Measurements from ENCODE around the gene MBNL2. TPM values are rescaled to one million over a fixed set of nuclear protein-coding genes. Genes with fewer than 3 reads are reported as not detected.

The MBNL2 gene
- total RNA-seq, 1 experiment from 2014 or later, result 17.8 TPM

DNA sequence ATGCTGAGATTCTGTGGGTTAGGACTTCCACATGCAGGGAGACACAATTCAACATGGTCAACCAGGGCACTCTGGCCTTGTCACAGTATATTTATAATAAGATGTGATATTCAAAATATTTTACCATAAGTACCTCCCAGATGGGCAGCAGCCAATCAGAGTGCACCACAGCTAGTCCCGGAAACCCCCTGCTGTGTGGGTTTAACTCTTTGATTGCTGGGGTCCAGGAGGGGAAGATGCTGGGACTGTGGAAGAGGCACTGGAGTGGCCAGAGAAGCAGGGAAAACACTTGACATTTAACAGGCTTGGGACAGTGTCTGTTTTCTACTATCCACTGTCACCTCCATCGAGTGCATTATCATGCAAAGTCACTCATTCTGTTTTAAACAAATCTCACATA lies 99.0 kb downstream of the MBNL2 start:
- CTCF ChIA-PET, result no interaction called here
- DNase-seq (no peak), ATAC-seq (no peak)
- Histone ChIP-seq H3K79me2 (ENCODE audit: low read length) (no peaks in the 10 kb centered on the region), H3K9me3 (ENCODE audit: low read length) (no peaks in the 10 kb centered on the region), H3K36me3 (ENCODE audit: low read depth, low read length) (no peaks in the 10 kb centered on the region), H3K4me1 (ENCODE audit: insufficient read depth, low read length) (no peaks in the 10 kb centered on the region), H3F3A (ENCODE audit: low read length, unreplicated experiment) (no peaks in the 10 kb centered on the region), H3K4me2 (ENCODE audit: low read length) (no peak overlapping the region), H3K27ac (ENCODE audit: low read length) (no peak overlapping the region), H3K9me2 (replicated peaks; ENCODE audit: low read length) (no peaks in the 10 kb centered on the region), H3K27me3 (ENCODE audit: low read length) (no peaks in the 10 kb centered on the region), H4K20me1 (ENCODE audit: low read length) (no peaks in the 10 kb centered on the region), H3K4me3 (ENCODE audit: low read length) (no peak overlapping the region), H2AFZ (ENCODE audit: low read length) (no peak overlapping the region), H3K9ac (ENCODE audit: low read length) (no peak overlapping the region)
- POLR2A ChIA-PET (ENCODE audit: unreplicated experiment), result no interaction called here
- BruUV-seq (replicated peaks), result no TSS peak
- TF ChIP-seq, protein P1, sequence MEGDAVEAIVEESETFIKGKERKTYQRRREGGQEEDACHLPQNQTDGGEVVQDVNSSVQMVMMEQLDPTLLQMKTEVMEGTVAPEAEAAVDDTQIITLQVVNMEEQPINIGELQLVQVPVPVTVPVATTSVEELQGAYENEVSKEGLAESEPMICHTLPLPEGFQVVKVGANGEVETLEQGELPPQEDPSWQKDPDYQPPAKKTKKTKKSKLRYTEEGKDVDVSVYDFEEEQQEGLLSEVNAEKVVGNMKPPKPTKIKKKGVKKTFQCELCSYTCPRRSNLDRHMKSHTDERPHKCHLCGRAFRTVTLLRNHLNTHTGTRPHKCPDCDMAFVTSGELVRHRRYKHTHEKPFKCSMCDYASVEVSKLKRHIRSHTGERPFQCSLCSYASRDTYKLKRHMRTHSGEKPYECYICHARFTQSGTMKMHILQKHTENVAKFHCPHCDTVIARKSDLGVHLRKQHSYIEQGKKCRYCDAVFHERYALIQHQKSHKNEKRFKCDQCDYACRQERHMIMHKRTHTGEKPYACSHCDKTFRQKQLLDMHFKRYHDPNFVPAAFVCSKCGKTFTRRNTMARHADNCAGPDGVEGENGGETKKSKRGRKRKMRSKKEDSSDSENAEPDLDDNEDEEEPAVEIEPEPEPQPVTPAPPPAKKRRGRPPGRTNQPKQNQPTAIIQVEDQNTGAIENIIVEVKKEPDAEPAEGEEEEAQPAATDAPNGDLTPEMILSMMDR (conservative IDR thresholded peaks at IDR 0.05; ENCODE audit: low read depth, low read length), result no peak
- no peak for TF ChIP-seq EZH2 (IDR thresholded peaks at IDR 0.05; ENCODE audit: low read length, unreplicated experiment)
- TF ChIP-seq EZH2phosphoT487 (IDR thresholded peaks at IDR 0.05; ENCODE audit: borderline replicate concordance, low read length), result no peak
- intact Hi-C loops (cut with micrococcal nuclease), result no loop called here

DNA sequence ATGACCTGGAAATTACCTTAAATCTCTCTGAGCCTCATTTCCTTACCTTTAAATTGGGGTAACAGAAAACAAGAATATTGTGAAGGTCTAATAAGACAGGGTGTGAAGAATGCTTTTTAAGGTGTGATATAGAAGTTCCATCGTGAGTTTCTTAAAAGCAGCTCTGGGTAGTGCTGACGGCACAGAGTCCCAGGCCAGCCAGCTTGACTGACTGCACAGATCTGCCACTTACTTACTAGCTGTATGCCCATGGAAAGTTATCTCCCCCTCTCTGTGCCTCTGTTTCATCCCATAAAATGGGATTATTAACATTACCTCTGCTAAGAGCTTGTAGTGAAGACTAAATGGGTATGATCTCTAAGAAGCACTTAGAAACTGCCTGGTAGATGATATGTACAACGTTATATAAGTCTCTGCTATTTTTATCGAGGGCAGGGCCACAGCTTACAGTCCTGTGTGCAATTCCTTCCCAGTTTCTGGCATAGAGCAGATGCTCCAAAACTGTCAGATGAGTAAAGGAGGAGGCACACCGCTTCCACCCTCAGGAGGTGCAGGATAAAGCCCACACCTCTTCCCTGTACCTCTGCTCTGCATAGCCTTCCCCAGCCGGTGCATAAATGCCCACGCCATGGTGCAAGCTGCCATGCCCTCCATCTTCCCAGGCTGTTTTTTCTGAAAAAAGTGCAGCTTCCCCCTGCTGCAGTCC lies 99.6 kb downstream of the MBNL2 start:
- ATAC-seq, result no peak
- intact Hi-C loops (cut with micrococcal nuclease), result no loop called here
- H3K36me3 ChIP-seq (ENCODE audit: low read depth, low read length), result no peaks in the 10 kb centered on the region
- no peak overlapping the region for H2AFZ ChIP-seq (ENCODE audit: low read length)
- TF ChIP-seq EZH2phosphoT487 (IDR thresholded peaks at IDR 0.05; ENCODE audit: borderline replicate concordance, low read length) (no peak), EZH2 (IDR thresholded peaks at IDR 0.05; ENCODE audit: low read length, unreplicated experiment) (no peak)
- TF ChIP-seq, protein P1 (conservative IDR thresholded peaks at IDR 0.05; ENCODE audit: low read depth, low read length), result no peak
- H3K9me2 ChIP-seq (replicated peaks; ENCODE audit: low read length), result no peaks in the 10 kb centered on the region
- no peak for DNase-seq
- no peaks in the 10 kb centered on the region for H3K79me2 ChIP-seq (ENCODE audit: low read length)
- H3K9ac ChIP-seq (ENCODE audit: low read length), result no peak overlapping the region
- ChIA-PET POLR2A (ENCODE audit: unreplicated experiment) (no interaction called here), CTCF (no interaction called here)
- no peaks in the 10 kb centered on the region for H3K27me3 ChIP-seq (ENCODE audit: low read length)
- H3K4me3 ChIP-seq (ENCODE audit: low read length), result no peak overlapping the region
- no peak overlapping the region for H3K27ac ChIP-seq (ENCODE audit: low read length)
- H3K4me1 ChIP-seq (ENCODE audit: insufficient read depth, low read length), result no peaks in the 10 kb centered on the region
- H3K9me3 ChIP-seq (ENCODE audit: low read length), result no peaks in the 10 kb centered on the region
- no TSS peak for BruUV-seq (replicated peaks)
- no peak overlapping the region for H3K4me2 ChIP-seq (ENCODE audit: low read length)
- no peaks in the 10 kb centered on the region for H3F3A ChIP-seq (ENCODE audit: low read length, unreplicated experiment)
- H4K20me1 ChIP-seq (ENCODE audit: low read length), result no peaks in the 10 kb centered on the region

DNA sequence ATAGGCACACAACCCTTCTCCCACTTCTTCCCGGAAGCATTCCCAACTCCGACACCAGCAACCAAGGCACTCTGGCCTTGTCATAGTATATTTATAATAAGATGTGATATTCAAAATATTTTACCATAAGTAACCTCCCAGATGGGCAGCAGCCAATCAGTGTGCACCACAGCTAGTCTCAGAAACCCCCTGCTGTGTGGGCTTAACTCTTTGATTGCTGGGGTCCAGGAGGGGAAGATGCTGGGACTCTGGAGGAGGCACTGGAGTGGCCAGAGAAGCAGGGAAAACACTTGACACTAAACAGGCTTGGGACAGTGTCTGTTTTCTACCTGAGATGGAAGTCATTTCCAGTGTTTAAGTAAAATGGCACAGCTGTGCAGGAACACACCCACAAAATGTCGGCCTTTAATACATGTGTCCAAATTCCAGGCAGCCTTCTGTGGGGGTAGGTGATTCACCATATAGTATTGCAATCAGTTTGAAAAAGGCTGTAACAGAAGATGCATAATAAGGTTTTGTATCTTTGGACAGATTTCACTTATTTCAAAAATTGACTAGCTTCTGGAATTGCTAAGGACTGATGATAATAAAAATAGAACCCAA lies 100.7 kb downstream of the MBNL2 start:
- Histone ChIP-seq H2AFZ (ENCODE audit: low read length) (no peak overlapping the region), H3F3A (ENCODE audit: low read length, unreplicated experiment) (no peaks in the 10 kb centered on the region), H3K9ac (ENCODE audit: low read length) (no peak overlapping the region), H3K27ac (ENCODE audit: low read length) (no peak overlapping the region), H3K27me3 (ENCODE audit: low read length) (no peaks in the 10 kb centered on the region), H4K20me1 (ENCODE audit: low read length) (no peaks in the 10 kb centered on the region), H3K36me3 (ENCODE audit: low read depth, low read length) (no peaks in the 10 kb centered on the region), H3K4me1 (ENCODE audit: insufficient read depth, low read length) (no peaks in the 10 kb centered on the region), H3K9me3 (ENCODE audit: low read length) (no peaks in the 10 kb centered on the region), H3K4me2 (ENCODE audit: low read length) (no peak overlapping the region), H3K79me2 (ENCODE audit: low read length) (no peaks in the 10 kb centered on the region), H3K4me3 (ENCODE audit: low read length) (no peak overlapping the region), H3K9me2 (replicated peaks; ENCODE audit: low read length) (no peaks in the 10 kb centered on the region)
- BruUV-seq (replicated peaks), result no TSS peak
- POLR2A ChIA-PET (ENCODE audit: unreplicated experiment), result no interaction called here
- DNase-seq, result no peak
- TF ChIP-seq, protein P1 (conservative IDR thresholded peaks at IDR 0.05; ENCODE audit: low read depth, low read length), result no peak
- TF ChIP-seq EZH2phosphoT487 (IDR thresholded peaks at IDR 0.05; ENCODE audit: borderline replicate concordance, low read length) (no peak), EZH2 (IDR thresholded peaks at IDR 0.05; ENCODE audit: low read length, unreplicated experiment) (no peak)
- CTCF ChIA-PET, result no interaction called here
- no peak for ATAC-seq
- intact Hi-C loops (cut with micrococcal nuclease), result no loop called here

Measured in PC-3 (cell line).